Mesendoderm (in vitro differentiated cells): ENCODE results near the gene PLEKHO2.

Source experiments
- DNase-seq: peaks from one replicate; pipeline ENCODE4 v3.0.0; 2013
- H2AK5ac ChIP-seq: 2 replicates; pipeline ENCODE4 v1.6.1; 2013; ENCODE audit warnings: low read length, inconsistent platforms
- H2BK120ac ChIP-seq: 2 replicates; pipeline ENCODE4 v1.6.1; 2013; ENCODE audit warnings: low read depth, mild to moderate bottlenecking, low read length, moderate library complexity, mixed read lengths
- H2BK15ac ChIP-seq: replicated peaks from 2 replicates; pipeline ENCODE4 v1.6.1; 2013; ENCODE audit warnings: low read depth, mild to moderate bottlenecking, moderate library complexity
- H2BK5ac ChIP-seq: 2 replicates; pipeline ENCODE4 v1.6.1; 2013; ENCODE audit warnings: low read length, inconsistent platforms
- H3K18ac ChIP-seq: 2 replicates; pipeline ENCODE4 v1.6.1; 2013; ENCODE audit warnings: mild to moderate bottlenecking, low read length, mixed read lengths
- H3K23ac ChIP-seq: one replicate; pipeline ENCODE4 v1.6.1; 2013; ENCODE audit warnings: low read length
- H3K27ac ChIP-seq: 2 replicates; pipeline ENCODE4 v1.5.1; 2013; ENCODE audit warnings: low read depth, mild to moderate bottlenecking, inconsistent platforms, low read length, moderate library complexity
- H3K27me3 ChIP-seq: 2 replicates; pipeline ENCODE4 v1.6.1; 2013; ENCODE audit warnings: low read length, control low read depth, mild to moderate bottlenecking, inconsistent platforms; ENCODE audit not compliant: insufficient read depth, poor library complexity
- H3K36me3 ChIP-seq: 2 replicates; pipeline ENCODE4 v1.6.1; 2013; ENCODE audit warnings: low read length, inconsistent platforms; ENCODE audit not compliant: control insufficient read depth, insufficient read depth
- H3K4ac ChIP-seq: one replicate; pipeline ENCODE4 v1.6.1; 2013; ENCODE audit warnings: low read depth, mild to moderate bottlenecking, low read length, moderate library complexity
- H3K4me1 ChIP-seq: 2 replicates; pipeline ENCODE4 v1.6.1; 2013; ENCODE audit warnings: low read depth, low read length, inconsistent platforms; ENCODE audit not compliant: control insufficient read depth
- H3K4me2 ChIP-seq: 2 replicates; pipeline ENCODE4 v1.6.1; 2013; ENCODE audit warnings: low read length
- H3K4me3 ChIP-seq: 2 replicates; pipeline ENCODE4 v1.5.1; 2013; ENCODE audit warnings: mild to moderate bottlenecking, low read length
- H3K56ac ChIP-seq: one replicate; pipeline ENCODE4 v1.6.1; 2013; ENCODE audit warnings: low read length
- H3K79me1 ChIP-seq: 2 replicates; pipeline ENCODE4 v1.6.1; 2013; ENCODE audit warnings: low read length, inconsistent platforms
- H3K79me2 ChIP-seq: 2 replicates; pipeline ENCODE4 v1.6.1; 2013; ENCODE audit warnings: mild to moderate bottlenecking, low read length; ENCODE audit not compliant: control insufficient read depth, insufficient read depth
- H3K9ac ChIP-seq: 2 replicates; pipeline ENCODE4 v1.6.1; 2013; ENCODE audit warnings: low read length, inconsistent platforms
- H4K5ac ChIP-seq: one replicate; pipeline ENCODE4 v1.6.1; 2013; ENCODE audit warnings: low read length
- H4K8ac ChIP-seq: one replicate; pipeline ENCODE4 v1.6.1; 2013; ENCODE audit warnings: low read depth, mild to moderate bottlenecking, control low read depth, low read length, moderate library complexity
- WGBS: extraction: QIAGEN DNeasy Blood & Tissue Kit; methylation state at CpG from one replicate; pipeline ENCODE4 v1.1.7; 2013; ENCODE audit warnings: low lambda C conversion rate, missing lambda C conversion rate; ENCODE audit not compliant: insufficient coverage; ENCODE audit errors: extremely low coverage; 5-methylcytosine and 5-hydroxymethylcytosine counted together

PLEKHO2 gene

DNA sequence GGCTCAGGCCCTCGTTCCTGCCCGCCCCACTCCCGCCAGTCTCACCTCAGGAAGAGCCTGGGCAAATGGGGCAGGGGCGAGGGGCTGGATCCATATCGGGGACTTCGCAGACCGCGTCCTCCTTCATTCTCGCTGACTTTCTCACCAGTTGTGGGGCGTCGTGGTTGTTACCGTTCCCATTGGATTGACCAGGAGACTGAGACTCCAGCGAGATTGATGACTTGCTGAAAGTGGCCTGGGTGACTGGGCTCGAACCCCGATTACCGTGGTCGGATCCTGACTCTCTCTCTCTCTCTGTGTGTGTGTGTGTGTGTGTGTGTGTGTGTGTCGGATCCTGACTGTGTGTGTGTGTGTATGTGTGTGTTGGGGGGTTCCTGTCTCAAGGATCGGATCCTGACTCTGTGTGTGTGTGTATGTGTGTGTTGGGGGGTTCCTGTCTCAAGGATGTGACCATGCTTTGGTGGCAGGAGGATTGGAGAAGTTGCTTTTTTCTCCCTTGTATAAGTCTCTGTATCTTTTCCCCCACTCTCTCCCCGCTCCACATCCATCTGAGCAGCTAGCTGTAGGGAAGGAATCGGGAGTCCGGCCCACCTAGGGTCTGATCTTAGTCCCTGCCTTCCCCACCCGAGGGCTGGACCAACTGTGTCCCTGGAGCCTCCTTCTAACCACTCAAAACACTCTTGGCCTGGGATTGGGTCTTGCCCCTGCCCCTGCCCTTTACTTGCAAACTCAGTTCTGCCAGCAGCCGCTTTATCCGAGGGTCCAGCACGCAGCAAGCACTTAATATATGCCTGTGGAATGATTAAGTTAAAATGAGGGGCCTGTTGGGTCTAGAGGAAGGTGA, 603 bp downstream of the PLEKHO2 start:
- H2BK120ac ChIP-seq = no peak overlapping the region
- no peak overlapping the region for H3K4ac ChIP-seq
- peak overlapping the region; percentile 54 for H3K18ac ChIP-seq
- H3K9ac ChIP-seq = peak overlapping the region; percentile 99
- H3K79me1 ChIP-seq = peaks cover 30% of the 10 kb centered on the region
- peak overlapping the region; percentile 99 for H3K56ac ChIP-seq
- peaks cover 50% of the 10 kb centered on the region for H3K79me2 ChIP-seq
- peak overlapping the region; percentile 45 for H2BK5ac ChIP-seq
- H4K8ac ChIP-seq = no peak overlapping the region
- no peak overlapping the region for H4K5ac ChIP-seq
- peak; percentile 51 for DNase-seq
- H3K4me1 ChIP-seq = peaks cover 24% of the 10 kb centered on the region
- peak overlapping the region; percentile 54 for H3K4me2 ChIP-seq
- peak overlapping the region; percentile 58 for H2AK5ac ChIP-seq
- WGBS = no CpG with 5 or more reads among the region's 26 CpGs
- H3K27ac ChIP-seq = peak overlapping the region; percentile 66
- H3K23ac ChIP-seq = peak overlapping the region; percentile 94
- H3K36me3 ChIP-seq = peaks cover 1% of the 10 kb centered on the region
- peak overlapping the region; percentile 96 for H3K4me3 ChIP-seq
- no peaks in the 10 kb centered on the region for H3K27me3 ChIP-seq
- no peak overlapping the region for H2BK15ac ChIP-seq

DNA sequence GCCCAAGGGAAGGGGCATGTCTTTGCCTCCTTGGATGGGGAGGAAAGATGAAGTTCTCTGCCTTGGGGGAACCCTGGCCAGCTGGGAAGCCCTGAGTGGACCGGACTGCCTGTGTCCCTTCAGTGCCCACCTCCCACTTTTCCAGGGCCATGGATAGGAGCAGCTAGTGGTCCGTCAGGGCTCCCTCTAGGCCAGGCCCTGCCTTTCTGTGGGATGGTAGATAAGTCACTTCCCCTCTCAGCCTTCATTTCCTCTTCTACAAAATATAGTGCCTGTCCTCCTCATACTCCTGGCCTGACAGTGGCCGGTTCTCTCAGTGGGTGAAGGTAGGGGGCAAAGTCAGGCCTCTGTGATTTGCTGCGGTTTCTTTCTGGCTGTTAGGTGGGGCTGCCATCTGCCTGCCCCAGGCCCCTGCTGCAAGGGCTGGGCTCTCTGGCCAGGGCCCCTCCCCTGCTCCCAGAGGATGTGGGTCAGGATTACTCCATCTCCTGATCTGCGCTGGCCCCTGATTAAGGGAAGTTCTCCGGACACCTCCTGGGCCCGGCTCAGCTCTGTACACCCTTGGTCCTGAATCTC, 1.4 kb downstream of the PLEKHO2 start:
- Histone ChIP-seq H2AK5ac (peak overlapping the region; percentile 74), H3K79me1 (peaks cover 37% of the 10 kb centered on the region), H3K4me2 (peak overlapping the region; percentile 54), H4K8ac (no peak overlapping the region), H3K18ac (no peak overlapping the region), H4K5ac (no peak overlapping the region), H3K23ac (peak overlapping the region; percentile 66), H3K4me1 (peaks cover 24% of the 10 kb centered on the region), H3K4ac (no peak overlapping the region), H3K79me2 (peaks cover 58% of the 10 kb centered on the region), H3K4me3 (peak overlapping the region; percentile 96), H2BK120ac (no peak overlapping the region), H3K27ac (no peak overlapping the region), H3K27me3 (no peaks in the 10 kb centered on the region), H3K9ac (peak overlapping the region; percentile 99), H2BK15ac (no peak overlapping the region), H2BK5ac (peak overlapping the region; percentile 45), H3K36me3 (peaks cover 1% of the 10 kb centered on the region), H3K56ac (peak overlapping the region; percentile 99)
- peak; percentile 46 for DNase-seq
- WGBS = no CpG with 5 or more reads among the region's 7 CpGs

DNA sequence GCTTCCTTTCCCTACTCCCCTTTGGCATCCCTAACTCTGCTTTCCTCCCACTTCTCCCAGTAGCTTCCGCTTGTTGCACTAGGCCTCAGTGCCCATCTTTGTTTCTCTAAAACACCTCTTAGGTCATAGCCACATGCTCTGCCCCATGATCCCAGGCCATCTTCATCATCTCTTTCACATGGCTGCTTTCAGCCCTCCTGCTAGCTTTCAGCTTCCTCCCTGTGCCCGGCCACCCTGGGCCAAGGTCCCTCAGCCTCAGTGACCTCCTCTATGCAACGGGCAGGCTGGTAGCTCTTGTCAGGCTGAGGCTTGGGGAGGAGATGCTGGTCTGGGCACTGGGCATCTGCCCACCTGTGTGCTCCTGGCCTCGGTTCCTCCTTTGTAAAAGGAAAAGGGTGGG, 2.3 kb downstream of the PLEKHO2 start:
- Histone ChIP-seq H3K4ac (no peak overlapping the region), H3K27me3 (no peaks in the 10 kb centered on the region), H2BK5ac (no peak overlapping the region), H2AK5ac (no peak overlapping the region), H3K79me2 (peaks cover 61% of the 10 kb centered on the region), H3K4me2 (no peak overlapping the region), H3K18ac (no peak overlapping the region), H4K5ac (no peak overlapping the region), H3K56ac (peak overlapping the region; percentile 6), H3K36me3 (peaks cover 1% of the 10 kb centered on the region), H3K4me1 (peaks cover 24% of the 10 kb centered on the region), H3K23ac (no peak overlapping the region), H3K27ac (no peak overlapping the region), H3K9ac (peak overlapping the region; percentile 27), H3K79me1 (peaks cover 41% of the 10 kb centered on the region), H3K4me3 (no peak overlapping the region), H2BK120ac (no peak overlapping the region), H2BK15ac (no peak overlapping the region), H4K8ac (no peak overlapping the region)
- DNase-seq = no peak
- no CpG with 5 or more reads among the region's 4 CpGs for WGBS

DNA sequence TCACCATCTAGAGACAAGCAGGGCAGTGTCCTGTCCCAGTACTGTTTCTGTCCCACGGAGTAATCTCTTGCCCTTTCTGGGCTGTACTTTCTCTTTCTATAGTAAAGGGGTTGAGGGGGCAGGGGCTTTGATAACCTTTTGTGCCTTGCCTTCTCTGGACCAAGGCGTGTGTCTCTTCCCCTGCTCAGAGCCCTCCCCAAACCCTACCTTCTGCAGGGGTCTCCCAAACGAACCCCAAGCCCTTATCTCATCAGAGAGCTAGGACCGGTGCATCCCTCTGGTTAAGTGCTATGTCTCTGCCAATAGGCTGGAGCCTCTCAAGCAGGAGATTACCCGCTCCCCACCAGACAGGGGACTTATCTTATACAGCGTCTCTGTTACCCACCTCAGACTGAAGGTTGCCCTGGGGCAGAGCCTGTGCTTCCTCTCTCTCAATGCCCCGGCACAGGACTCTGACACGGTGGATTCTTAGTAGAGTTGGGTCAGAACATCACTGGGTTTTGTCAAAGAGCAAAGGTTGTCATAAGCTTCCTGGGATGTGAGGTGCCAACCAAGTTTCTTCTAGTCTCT, 2.9 kb downstream of the PLEKHO2 start:
- H2AK5ac ChIP-seq = no peak overlapping the region
- peaks cover 61% of the 10 kb centered on the region for H3K79me2 ChIP-seq
- no CpG with 5 or more reads among the region's 8 CpGs for WGBS
- H3K56ac ChIP-seq = peak overlapping the region; percentile 47
- H2BK120ac ChIP-seq = no peak overlapping the region
- no peaks in the 10 kb centered on the region for H3K27me3 ChIP-seq
- DNase-seq = no peak
- H3K9ac ChIP-seq = peak overlapping the region; percentile 27
- no peak overlapping the region for H4K8ac ChIP-seq
- no peak overlapping the region for H3K18ac ChIP-seq
- H3K79me1 ChIP-seq = peaks cover 41% of the 10 kb centered on the region
- no peak overlapping the region for H3K4me3 ChIP-seq
- no peak overlapping the region for H3K27ac ChIP-seq
- peaks cover 24% of the 10 kb centered on the region for H3K4me1 ChIP-seq
- no peak overlapping the region for H4K5ac ChIP-seq
- H3K36me3 ChIP-seq = peaks cover 1% of the 10 kb centered on the region
- H3K4me2 ChIP-seq = no peak overlapping the region
- no peak overlapping the region for H3K4ac ChIP-seq
- H2BK15ac ChIP-seq = no peak overlapping the region
- no peak overlapping the region for H2BK5ac ChIP-seq
- no peak overlapping the region for H3K23ac ChIP-seq

DNA sequence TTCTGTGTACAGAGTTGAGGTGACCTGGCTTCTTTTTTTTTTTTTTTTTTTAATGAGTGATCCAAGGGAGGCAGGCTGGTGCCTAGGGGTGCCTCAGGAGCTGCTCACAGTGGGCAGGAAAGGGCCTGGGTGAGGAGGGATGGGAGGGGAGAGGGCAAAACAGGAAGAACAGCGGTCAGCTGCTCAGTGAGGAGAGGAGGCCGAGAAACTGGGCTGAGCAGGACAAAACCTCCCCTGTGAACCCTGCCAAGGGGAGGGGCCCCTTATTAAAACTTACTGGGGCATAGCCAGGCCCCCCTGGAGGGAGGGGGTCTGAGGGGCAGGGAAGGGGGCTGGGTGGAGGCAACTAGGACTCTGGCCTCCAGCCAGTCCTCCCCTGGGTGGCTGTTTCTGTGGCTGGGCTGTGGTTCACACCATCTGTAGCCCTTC, 3.5 kb downstream of the PLEKHO2 start:
- Histone ChIP-seq H3K36me3 (peaks cover 1% of the 10 kb centered on the region), H3K18ac (no peak overlapping the region), H3K9ac (peak overlapping the region; percentile 27), H2AK5ac (no peak overlapping the region), H2BK120ac (no peak overlapping the region), H2BK5ac (no peak overlapping the region), H3K4me3 (no peak overlapping the region), H3K27ac (no peak overlapping the region), H3K56ac (peak overlapping the region; percentile 49), H4K8ac (no peak overlapping the region), H3K4me2 (no peak overlapping the region), H3K23ac (no peak overlapping the region), H4K5ac (no peak overlapping the region), H3K4ac (no peak overlapping the region), H3K27me3 (no peaks in the 10 kb centered on the region), H3K79me2 (peaks cover 61% of the 10 kb centered on the region), H2BK15ac (no peak overlapping the region), H3K4me1 (peaks cover 24% of the 10 kb centered on the region), H3K79me1 (peaks cover 41% of the 10 kb centered on the region)
- no CpG with 5 or more reads among the region's 2 CpGs for WGBS
- no peak for DNase-seq
